A673 (cell line): ENCODE measurements around the gene RPL26. TPM values are rescaled to one million over a fixed set of nuclear protein-coding genes. Genes with fewer than 3 reads are reported as not detected.

ENCODE experiments used
- BruUV-seq: library from RNA; stranded (reverse); fragments of 400-500 nt; replicated peaks from 2 replicates; lab custom pipeline; 2021; lab: Mats Ljungman, UMichigan
- CTCF ChIA-PET: fragments of 300-600 bp; sonication (Branson Sonifier 250); formaldehyde crosslinking; loops from one replicate; lab custom pipeline; 2022; ENCODE audit warnings: antibody characterized with exemption; lab: Charles Lee
- POLR2A ChIA-PET: fragments of 300-600 bp; sonication (Branson Sonifier 250); formaldehyde crosslinking; loops from one replicate; lab custom pipeline; 2022; ENCODE audit warnings: antibody characterized with exemption; ENCODE audit not compliant: low non-redundant PET; lab: Charles Lee
- DNase-seq: peaks from one replicate; pipeline ENCODE4 v3.0.0-alpha.2; 2015; ENCODE audit warnings: low spot score
- H3K27ac ChIP-seq: fragments of 200-600 bp; sonication (generic); 2 replicates; pipeline ENCODE4 v1.5.1; 2016; ENCODE audit warnings: mixed run types, low read depth, mild to moderate bottlenecking, mixed read lengths, antibody characterized with exemption, low read length; ENCODE audit not compliant: poor library complexity, severe bottlenecking
- H3K27me3 ChIP-seq: fragments of 200-600 bp; sonication (generic); replicated peaks from 2 replicates; pipeline ENCODE4 v1.6.1; 2017; ENCODE audit warnings: mixed run types, low read depth, mild to moderate bottlenecking, mixed read lengths, antibody characterized with exemption, low read length; ENCODE audit not compliant: insufficient read depth, poor library complexity
- H3K36me3 ChIP-seq: fragments of 200-600 bp; sonication (generic); 2 replicates; pipeline ENCODE4 v1.6.1; 2016; ENCODE audit warnings: mixed run types, mild to moderate bottlenecking, mixed read lengths, antibody characterized with exemption, low read length; ENCODE audit not compliant: insufficient read depth, poor library complexity, severe bottlenecking
- H3K4me1 ChIP-seq: fragments of 200-600 bp; sonication (generic); 2 replicates; pipeline ENCODE4 v1.6.1; 2017; ENCODE audit warnings: mixed run types, mild to moderate bottlenecking, mixed read lengths, antibody characterized with exemption, low read length; ENCODE audit not compliant: insufficient read depth, poor library complexity, severe bottlenecking
- H3K4me3 ChIP-seq: fragments of 200-600 bp; sonication (generic); 2 replicates; pipeline ENCODE4 v1.5.1; 2016; ENCODE audit warnings: low read depth, mixed run types, mild to moderate bottlenecking, mixed read lengths, low read length; ENCODE audit not compliant: poor library complexity, severe bottlenecking
- H3K9me3 ChIP-seq: fragments of 200-600 bp; sonication (generic); 2 replicates; pipeline ENCODE4 v1.6.1; 2016; ENCODE audit warnings: mixed run types, low read depth, mild to moderate bottlenecking, mixed read lengths, antibody characterized with exemption, low read length; ENCODE audit not compliant: poor library complexity, severe bottlenecking
- EZH2 ChIP-seq: fragments of 200-600 bp; sonication (generic); IDR thresholded peaks from 2 replicates; pipeline ENCODE4 v1.6.1; 2017; ENCODE audit warnings: borderline replicate concordance, low read depth, mild to moderate bottlenecking, mixed read lengths, antibody characterized with exemption, low read length; ENCODE audit not compliant: poor library complexity, severe bottlenecking
- intact Hi-C: fragments of 100-400 bp; cut with micrococcal nuclease; formaldehyde crosslinking; loops from one replicate; pipeline ENCODE4 v1.10.0; 2022; ENCODE audit not compliant: unreplicated experiment
- total RNA-seq: library from RNA; stranded (reverse); gene quantifications from 2 replicates; pipeline ENCODE4 v1.2.3, GENCODE V29; 2021
- TF ChIP-seq, protein P1 (sequence below): fragments of 300-800, 200-600 bp; sonication (generic); conservative IDR thresholded peaks from 2 replicates; pipeline ENCODE4 v1.5.1; 2017; ENCODE audit warnings: low read depth, mild to moderate bottlenecking, antibody characterized with exemption, low read length, moderate library complexity, mixed read lengths

Gene RPL26
- total RNA-seq, 1 experiment from 2014 or later, result 1,604 TPM

DNA sequence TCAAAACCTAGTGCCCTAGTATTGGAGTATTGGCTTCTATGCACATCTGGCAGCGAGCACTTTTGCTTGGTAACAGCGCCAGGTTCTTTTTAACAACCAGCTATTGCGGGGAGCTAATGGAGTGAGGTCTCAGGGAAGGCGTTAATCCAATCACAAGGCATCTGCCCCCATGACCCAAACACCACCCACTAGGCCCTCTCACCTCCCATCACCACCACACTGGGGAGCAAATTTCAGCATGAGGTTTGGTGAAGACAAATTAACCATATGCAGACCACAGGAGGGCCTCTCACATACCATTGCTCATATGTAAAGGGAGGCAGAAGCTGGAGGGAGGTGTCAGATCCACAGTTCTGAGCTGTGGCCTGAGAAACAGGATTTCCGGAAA, 44.2 kb downstream of the RPL26 start:
- TF ChIP-seq EZH2, result no peak
- TF ChIP-seq, protein P1, sequence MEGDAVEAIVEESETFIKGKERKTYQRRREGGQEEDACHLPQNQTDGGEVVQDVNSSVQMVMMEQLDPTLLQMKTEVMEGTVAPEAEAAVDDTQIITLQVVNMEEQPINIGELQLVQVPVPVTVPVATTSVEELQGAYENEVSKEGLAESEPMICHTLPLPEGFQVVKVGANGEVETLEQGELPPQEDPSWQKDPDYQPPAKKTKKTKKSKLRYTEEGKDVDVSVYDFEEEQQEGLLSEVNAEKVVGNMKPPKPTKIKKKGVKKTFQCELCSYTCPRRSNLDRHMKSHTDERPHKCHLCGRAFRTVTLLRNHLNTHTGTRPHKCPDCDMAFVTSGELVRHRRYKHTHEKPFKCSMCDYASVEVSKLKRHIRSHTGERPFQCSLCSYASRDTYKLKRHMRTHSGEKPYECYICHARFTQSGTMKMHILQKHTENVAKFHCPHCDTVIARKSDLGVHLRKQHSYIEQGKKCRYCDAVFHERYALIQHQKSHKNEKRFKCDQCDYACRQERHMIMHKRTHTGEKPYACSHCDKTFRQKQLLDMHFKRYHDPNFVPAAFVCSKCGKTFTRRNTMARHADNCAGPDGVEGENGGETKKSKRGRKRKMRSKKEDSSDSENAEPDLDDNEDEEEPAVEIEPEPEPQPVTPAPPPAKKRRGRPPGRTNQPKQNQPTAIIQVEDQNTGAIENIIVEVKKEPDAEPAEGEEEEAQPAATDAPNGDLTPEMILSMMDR, result no peak
- BruUV-seq, result no TSS peak
- intact Hi-C loops, result no loop called here
- H3K27ac ChIP-seq, result no peak overlapping the region
- H3K4me3 ChIP-seq, result no peak overlapping the region
- POLR2A ChIA-PET, result no interaction called here
- H3K9me3 ChIP-seq, result no peaks in the 10 kb centered on the region
- CTCF ChIA-PET, result interaction anchor here (0.6 kb wide), 1 partner anchor 13 kb away, joined by 6 read pairs; no protein-coding TSS in a partner anchor
- H3K27me3 ChIP-seq, result no peaks in the 10 kb centered on the region
- peaks cover 4% of the 10 kb centered on the region for H3K4me1 ChIP-seq
- H3K36me3 ChIP-seq, result no peaks in the 10 kb centered on the region
- no peak for DNase-seq

DNA sequence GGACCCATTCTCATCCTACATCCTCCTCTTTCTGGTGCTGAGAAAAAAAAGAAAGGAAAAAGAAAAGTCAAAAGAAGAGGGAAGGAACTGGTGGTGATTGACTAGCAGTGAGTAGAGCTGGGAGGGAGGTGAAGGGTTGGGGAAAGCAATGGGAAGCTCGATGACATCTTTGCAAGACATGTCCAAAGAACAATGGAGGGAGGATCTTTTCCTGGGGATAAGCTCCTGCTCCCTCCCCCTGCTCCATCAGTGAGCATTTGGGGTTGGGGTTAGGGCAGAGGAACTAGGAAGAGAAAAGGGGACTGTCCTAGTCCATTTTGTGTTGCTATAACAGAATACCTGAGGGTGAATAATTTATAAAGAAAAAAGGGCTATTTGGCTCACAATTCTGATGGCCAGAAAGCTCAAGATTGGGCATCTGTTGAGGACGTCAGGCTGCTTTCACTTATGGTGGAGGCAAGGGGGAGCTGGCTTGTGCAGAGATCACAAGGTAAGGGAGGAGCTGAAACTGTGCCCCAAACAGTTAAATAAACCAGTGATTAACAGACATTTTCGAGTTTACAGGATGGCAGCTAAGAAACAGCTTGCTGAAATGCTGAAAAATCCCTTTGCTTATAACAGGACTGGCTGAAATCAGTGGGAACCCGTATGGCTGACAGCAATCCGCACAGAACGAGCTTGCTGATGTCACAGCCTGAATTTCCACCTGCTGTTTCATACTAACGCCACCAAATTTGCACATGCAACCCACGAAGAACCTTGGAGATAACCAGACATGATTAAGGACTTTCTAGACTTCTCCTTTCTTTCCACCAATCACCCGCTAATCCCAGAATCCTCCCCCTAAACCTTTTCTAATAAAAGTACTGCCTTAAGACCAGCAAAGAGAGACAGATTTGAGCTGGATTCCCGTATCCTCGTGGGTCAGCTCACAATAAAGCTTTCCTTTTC, 44.9 kb downstream of the RPL26 start:
- CTCF ChIA-PET, result interaction anchor here (0.6 kb wide), 1 partner anchor 12 kb away, joined by 6 read pairs; no protein-coding TSS in a partner anchor
- BruUV-seq, result no TSS peak
- no peak for TF ChIP-seq EZH2
- TF ChIP-seq, protein P1, result no peak
- Histone ChIP-seq H3K4me3 (no peak overlapping the region), H3K9me3 (no peaks in the 10 kb centered on the region), H3K36me3 (no peaks in the 10 kb centered on the region), H3K27me3 (no peaks in the 10 kb centered on the region), H3K4me1 (peaks cover 4% of the 10 kb centered on the region), H3K27ac (no peak overlapping the region)
- intact Hi-C loops, result no loop called here
- peak; percentile 18 for DNase-seq
- POLR2A ChIA-PET, result no interaction called here

DNA sequence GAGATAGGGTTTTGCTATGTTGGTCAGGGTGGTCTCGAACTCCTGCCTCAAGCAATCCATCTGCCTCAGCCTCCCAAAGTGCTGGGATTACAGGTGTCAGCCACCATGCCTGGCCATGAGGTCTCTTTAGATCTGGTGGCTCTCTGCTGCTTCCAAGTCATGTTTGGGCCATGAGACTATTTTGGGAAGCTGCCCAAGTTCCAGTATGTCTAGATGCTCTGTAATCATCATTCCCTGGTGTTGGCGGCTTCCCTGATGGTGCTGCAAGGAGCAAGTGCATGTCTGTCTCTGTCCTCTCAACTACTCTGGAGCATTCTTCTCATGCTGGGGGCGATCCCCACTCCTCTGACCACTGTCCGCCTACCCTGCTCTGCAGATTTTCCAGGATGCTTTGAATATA, 49.7 kb downstream of the RPL26 start:
- Histone ChIP-seq H3K4me1 (peaks cover 4% of the 10 kb centered on the region), H3K27me3 (no peaks in the 10 kb centered on the region), H3K4me3 (no peak overlapping the region), H3K9me3 (no peaks in the 10 kb centered on the region), H3K36me3 (no peaks in the 10 kb centered on the region), H3K27ac (no peak overlapping the region)
- BruUV-seq, result no TSS peak
- no peak for TF ChIP-seq EZH2
- TF ChIP-seq, protein P1, result no peak
- intact Hi-C loops, result no loop called here
- ChIA-PET POLR2A (no interaction called here), CTCF (no interaction called here)
- DNase-seq, result no peak
